Neuronal stem cell (in vitro differentiated cells): ENCODE results near the gene DGKG.

Experiments used
- DNase-seq: peaks from one replicate; pipeline ENCODE4 v3.0.0-alpha.2; 2013; ENCODE audit warnings: low spot score
- H2AFZ ChIP-seq: one replicate; pipeline ENCODE4 v1.6.1; 2013; ENCODE audit warnings: mild to moderate bottlenecking, low read length, inconsistent platforms
- H2AK5ac ChIP-seq: 2 replicates; pipeline ENCODE4 v1.6.1; 2013; ENCODE audit warnings: low read depth, mild to moderate bottlenecking, inconsistent platforms, low read length, moderate library complexity, mixed read lengths
- H2BK120ac ChIP-seq: 2 replicates; pipeline ENCODE4 v1.6.1; 2013; ENCODE audit warnings: low read depth, mild to moderate bottlenecking, inconsistent platforms, low read length, moderate library complexity, mixed read lengths
- H2BK12ac ChIP-seq: one replicate; pipeline ENCODE4 v1.6.1; 2013; ENCODE audit warnings: low read length, inconsistent platforms
- H2BK15ac ChIP-seq: 2 replicates; pipeline ENCODE4 v1.6.1; 2013; ENCODE audit warnings: mild to moderate bottlenecking, low read length, inconsistent platforms, mixed read lengths
- H2BK5ac ChIP-seq: one replicate; pipeline ENCODE4 v1.6.1; 2013; ENCODE audit warnings: inconsistent platforms, mild to moderate bottlenecking, low read length, moderate library complexity
- H3K14ac ChIP-seq: one replicate; pipeline ENCODE4 v1.6.1; 2013; ENCODE audit warnings: low read length, inconsistent platforms
- H3K18ac ChIP-seq: 2 replicates; pipeline ENCODE4 v1.6.1; 2013; ENCODE audit warnings: low read length, inconsistent platforms
- H3K23ac ChIP-seq: 2 replicates; pipeline ENCODE4 v1.6.1; 2013; ENCODE audit warnings: low read depth, mild to moderate bottlenecking, mixed read lengths, low read length, inconsistent platforms; ENCODE audit not compliant: poor library complexity
- H3K27ac ChIP-seq: replicated peaks from 3 replicates; pipeline ENCODE4 v1.5.1; 2013; ENCODE audit warnings: low read length, inconsistent platforms
- H3K27me3 ChIP-seq, 3 experiments: 2 replicates each; pipeline ENCODE4 v1.6.1; 2013; ENCODE audit warnings: low read length in 3 of 3, mild to moderate bottlenecking in 2 of 3, inconsistent platforms in 1 of 3, low read depth in 1 of 3, mixed read lengths in 1 of 3, moderate library complexity in 1 of 3; ENCODE audit not compliant: control insufficient read depth in 3 of 3, insufficient read depth in 3 of 3
- H3K36me3 ChIP-seq, 2 donors: replicated peaks in 1 of 2; 2 replicates each; pipeline ENCODE4 v1.6.1; 2013; ENCODE audit warnings: low read length in 2 of 2; ENCODE audit not compliant: control insufficient read depth in 2 of 2, insufficient read depth in 2 of 2
- H3K4ac ChIP-seq: 2 replicates; pipeline ENCODE4 v1.6.1; 2013; ENCODE audit warnings: inconsistent platforms, mild to moderate bottlenecking, low read length, moderate library complexity
- H3K4me1 ChIP-seq, 2 donors: 1 replicate in 1 of 2; 2 replicates in 1 of 2; pipeline ENCODE4 v1.6.1; 2013; ENCODE audit warnings: low read length in 2 of 2, low read depth in 1 of 2; ENCODE audit not compliant: control insufficient read depth in 2 of 2, insufficient read depth in 1 of 2
- H3K4me2 ChIP-seq: one replicate; pipeline ENCODE4 v1.6.1; 2013; ENCODE audit warnings: mild to moderate bottlenecking, low read length, inconsistent platforms; ENCODE audit not compliant: insufficient read depth, poor library complexity, severe bottlenecking
- H3K4me3 ChIP-seq, 2 donors: 2 replicates each; pipeline ENCODE4 v1.5.1; 2013; ENCODE audit warnings: low read length in 2 of 2, mild to moderate bottlenecking in 2 of 2, inconsistent platforms in 1 of 2, moderate library complexity in 1 of 2
- H3K79me1 ChIP-seq: one replicate; pipeline ENCODE4 v1.6.1; 2013; ENCODE audit warnings: low read depth, mild to moderate bottlenecking, inconsistent platforms, low read length, moderate library complexity
- H3K9ac ChIP-seq: one replicate; pipeline ENCODE4 v1.6.1; 2013; ENCODE audit warnings: mild to moderate bottlenecking, low read depth, low read length, inconsistent platforms; ENCODE audit not compliant: poor library complexity
- H3K9me3 ChIP-seq, 2 donors: replicated peaks in 1 of 2; 2 replicates each; pipeline versions ENCODE3 to v1.6.1; 2013; ENCODE audit warnings: low read length in 2 of 2, mild to moderate bottlenecking in 2 of 2, inconsistent platforms in 1 of 2, low read depth in 1 of 2, mixed read lengths in 1 of 2, moderate library complexity in 1 of 2; ENCODE audit not compliant: control insufficient read depth in 2 of 2, insufficient read depth in 1 of 2
- H4K8ac ChIP-seq: one replicate; pipeline ENCODE4 v1.6.1; 2013; ENCODE audit warnings: low read depth, mild to moderate bottlenecking, inconsistent platforms, low read length, moderate library complexity
- H4K91ac ChIP-seq: one replicate; pipeline ENCODE4 v1.6.1; 2013; ENCODE audit warnings: low read length, low read depth, mild to moderate bottlenecking, inconsistent platforms; ENCODE audit not compliant: poor library complexity
- WGBS, 2 donors: extraction: QIAGEN DNeasy Blood & Tissue Kit; methylation state at CpG; one replicate each; pipeline ENCODE4 v1.1.7; 2013; ENCODE audit warnings: missing lambda C conversion rate in 2 of 2, mixed read lengths in 1 of 2; ENCODE audit not compliant: insufficient read length in 2 of 2, insufficient replicate concordance in 1 of 2; ENCODE audit errors: extremely low coverage in 2 of 2; 5-methylcytosine and 5-hydroxymethylcytosine counted together

DGKG gene

DNA sequence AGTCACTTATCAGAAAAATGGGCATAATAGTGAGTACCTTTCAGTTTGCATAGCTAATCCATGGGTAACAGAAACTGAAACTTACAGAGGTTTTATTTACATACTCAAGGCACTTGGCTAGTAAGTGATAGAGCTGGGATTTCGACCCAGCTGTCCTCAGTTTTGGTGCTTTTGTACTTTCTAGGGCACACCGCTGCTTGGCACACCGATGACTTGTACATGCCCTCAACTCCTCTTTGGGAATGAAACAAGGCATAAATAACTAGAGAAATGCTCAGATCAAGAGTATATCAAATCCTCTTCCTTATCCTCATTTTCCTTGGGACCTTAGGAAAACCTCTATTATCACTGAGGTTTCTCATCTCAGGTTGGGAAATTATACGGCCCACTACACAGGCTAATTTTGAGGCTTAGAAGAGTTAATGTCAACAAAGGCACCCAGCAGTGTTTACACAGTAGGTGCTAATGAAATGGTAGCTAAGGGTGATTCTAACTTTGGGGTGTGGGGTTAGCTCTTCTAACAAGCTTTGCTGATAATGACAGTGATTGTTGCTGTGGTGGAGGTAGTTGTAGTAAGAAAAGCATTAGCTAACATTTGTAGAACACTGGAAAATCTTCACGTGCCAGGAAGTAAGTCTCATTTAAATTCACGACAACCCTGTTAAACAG, 20.3 kb upstream of the DGKG start:
- Histone ChIP-seq H3K27me3 (peaks cover 0 to 4% (median 0%) of the 10 kb centered on the region in 3 experiments), H3K4me2 (no peak overlapping the region), H2BK5ac (no peak overlapping the region), H3K9me3 (no peaks in the 10 kb centered on the region), H3K79me1 (no peaks in the 10 kb centered on the region), H3K27ac (no peak overlapping the region), H2BK120ac (no peak overlapping the region), H2AFZ (no peak overlapping the region), H2BK15ac (no peak overlapping the region), H3K23ac (no peak overlapping the region), H2BK12ac (no peak overlapping the region), H4K8ac (no peak overlapping the region), H3K9ac (no peak overlapping the region), H2AK5ac (no peak overlapping the region), H3K36me3 (no peaks in the 10 kb centered on the region), H3K18ac (no peak overlapping the region), H3K4me3 (no peak overlapping the region), H4K91ac (no peak overlapping the region), H3K4me1 (peaks cover 0 to 6% of the 10 kb centered on the region in 2 donors), H3K14ac (no peak overlapping the region), H3K4ac (no peak overlapping the region)
- no CpG with 5 or more reads among the region's 6 CpGs for WGBS, 2 donors
- DNase-seq = no peak

DNA sequence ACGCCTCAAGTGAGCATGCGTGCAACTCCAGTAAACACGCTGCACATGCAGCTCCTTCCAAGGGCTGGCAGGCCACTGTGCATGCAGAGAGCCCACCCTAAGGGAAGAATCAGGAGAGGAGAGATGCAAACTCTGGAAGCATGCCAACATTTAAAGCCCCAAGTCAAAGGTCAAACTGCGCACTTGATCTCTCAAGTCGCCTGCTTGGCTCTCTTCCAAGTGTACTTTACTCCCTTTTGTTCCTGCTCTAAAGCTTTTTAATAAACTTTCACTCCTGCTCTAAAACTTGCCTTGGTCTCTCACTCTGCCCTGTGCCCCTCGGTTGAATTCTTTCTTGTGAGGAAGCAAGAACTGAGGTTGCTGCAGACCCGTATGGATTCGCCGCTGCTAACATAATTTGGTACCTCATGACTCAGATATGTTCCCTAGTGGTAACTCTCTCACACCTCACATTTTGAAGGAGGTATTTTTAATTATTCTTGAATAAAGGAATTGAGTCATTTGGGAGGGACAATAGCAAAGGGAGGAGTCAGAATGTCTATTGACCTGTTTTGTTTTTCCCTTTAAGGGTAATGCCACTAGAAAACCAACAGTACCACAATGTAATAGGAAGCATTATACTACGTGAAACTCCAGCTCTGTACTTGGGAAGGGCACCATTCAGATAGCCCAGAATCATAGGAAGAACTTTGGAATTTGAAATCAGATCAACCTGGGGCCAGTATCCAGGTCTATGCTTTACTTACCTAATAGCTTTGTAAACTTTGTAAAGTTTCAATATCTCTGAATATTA, 19.6 kb upstream of the DGKG start:
- Histone ChIP-seq H4K91ac (no peak overlapping the region), H3K27me3 (peaks cover 0 to 7% (median 0%) of the 10 kb centered on the region in 3 experiments), H2AK5ac (no peak overlapping the region), H2BK5ac (no peak overlapping the region), H3K9me3 (no peaks in the 10 kb centered on the region), H3K23ac (no peak overlapping the region), H3K14ac (no peak overlapping the region), H3K27ac (no peak overlapping the region), H4K8ac (no peak overlapping the region), H3K9ac (no peak overlapping the region), H3K36me3 (no peaks in the 10 kb centered on the region), H2BK12ac (no peak overlapping the region), H3K4me2 (no peak overlapping the region), H2AFZ (no peak overlapping the region), H3K18ac (no peak overlapping the region), H2BK120ac (no peak overlapping the region), H2BK15ac (no peak overlapping the region), H3K4me1 (peaks cover 0 to 6% of the 10 kb centered on the region in 2 donors), H3K4me3 (no peak overlapping the region), H3K4ac (no peak overlapping the region), H3K79me1 (no peaks in the 10 kb centered on the region)
- DNase-seq = no peak
- WGBS, 2 donors = no CpG with 5 or more reads among the region's 10 CpGs

DNA sequence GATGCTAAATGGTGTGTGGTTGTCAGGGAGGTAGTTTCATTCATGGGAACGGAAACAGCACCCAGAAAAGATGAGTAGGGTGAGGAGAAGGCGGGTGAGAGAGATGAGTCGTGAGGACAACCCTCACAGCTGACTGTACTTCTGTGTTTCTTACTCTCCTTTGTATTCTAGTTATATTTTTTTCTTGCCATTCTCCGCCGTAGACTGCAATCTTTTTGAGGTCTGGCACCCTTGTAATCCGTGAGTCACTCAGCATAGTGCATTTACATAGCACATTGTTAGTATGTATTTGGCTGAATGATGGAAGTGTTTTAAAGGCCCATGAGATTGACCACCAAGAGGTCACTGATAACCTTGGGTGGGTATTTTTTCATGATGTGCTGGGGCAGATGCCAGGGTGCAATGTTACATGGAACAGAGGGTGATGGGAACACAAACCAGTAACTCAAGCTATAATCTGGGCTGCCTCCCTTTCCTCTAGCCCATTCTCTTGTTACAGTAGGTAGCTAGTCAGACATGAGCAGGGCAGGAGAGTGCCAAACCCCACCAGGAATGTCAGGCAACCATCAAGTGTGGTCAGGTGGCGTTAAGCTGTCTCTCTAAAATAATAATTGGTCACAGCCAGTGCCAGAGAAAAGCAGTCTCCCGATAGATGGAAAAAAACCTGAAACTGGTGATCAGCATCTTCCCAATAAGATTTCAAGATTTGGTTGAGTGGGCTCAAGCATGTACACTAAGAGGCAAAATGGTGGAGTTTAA, 18.8 kb upstream of the DGKG start:
- H2AFZ ChIP-seq = no peak overlapping the region
- H3K4me3 ChIP-seq = no peak overlapping the region
- H3K36me3 ChIP-seq = no peaks in the 10 kb centered on the region
- H2BK15ac ChIP-seq = no peak overlapping the region
- no peak overlapping the region for H2AK5ac ChIP-seq
- no peak overlapping the region for H3K27ac ChIP-seq
- no peak overlapping the region for H3K23ac ChIP-seq
- H3K79me1 ChIP-seq = no peaks in the 10 kb centered on the region
- H4K8ac ChIP-seq = no peak overlapping the region
- no peak overlapping the region for H3K4me2 ChIP-seq
- no peak overlapping the region for H2BK12ac ChIP-seq
- no peak overlapping the region for H4K91ac ChIP-seq
- WGBS, 2 donors = no CpG with 5 or more reads among the region's 8 CpGs
- no peak overlapping the region for H3K14ac ChIP-seq
- peaks cover 0 to 8% of the 10 kb centered on the region in 2 donors for H3K4me1 ChIP-seq
- no peak overlapping the region for H3K9ac ChIP-seq
- no peak for DNase-seq
- H2BK120ac ChIP-seq = no peak overlapping the region
- no peak overlapping the region for H3K4ac ChIP-seq
- H3K18ac ChIP-seq = no peak overlapping the region
- no peaks in the 10 kb centered on the region for H3K9me3 ChIP-seq
- peaks cover 0 to 13% (median 0%) of the 10 kb centered on the region in 3 experiments for H3K27me3 ChIP-seq
- H2BK5ac ChIP-seq = no peak overlapping the region

DNA sequence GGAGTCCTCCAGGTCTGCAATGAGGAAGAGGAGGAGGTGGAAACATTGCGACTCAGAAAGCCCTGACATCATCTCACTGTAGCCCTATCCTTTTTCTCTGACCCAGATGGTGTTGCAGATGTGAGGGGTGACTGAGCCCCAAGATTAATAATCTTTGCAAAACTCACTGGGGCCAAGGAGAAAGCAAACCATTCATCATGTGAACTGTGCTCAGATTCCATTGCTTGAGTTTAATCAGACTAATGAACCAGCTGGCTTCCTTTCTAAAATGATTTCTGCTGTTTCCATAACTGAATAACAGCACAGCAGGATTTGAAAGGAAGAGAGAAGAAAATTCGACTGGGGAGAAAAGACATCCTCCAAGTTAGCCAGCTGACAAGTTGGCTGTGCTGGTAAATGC, 13.4 kb upstream of the DGKG start:
- no peak for DNase-seq
- H3K27me3 ChIP-seq = peaks cover 0 to 23% (median 0%) of the 10 kb centered on the region in 3 experiments
- H3K4me2 ChIP-seq = no peak overlapping the region
- H3K9ac ChIP-seq = no peak overlapping the region
- no peak overlapping the region for H3K27ac ChIP-seq
- H3K4ac ChIP-seq = no peak overlapping the region
- no CpG with 5 or more reads among the region's 2 CpGs for WGBS, 2 donors
- H3K36me3 ChIP-seq = no peaks in the 10 kb centered on the region
- H2BK15ac ChIP-seq = no peak overlapping the region
- H3K4me1 ChIP-seq = peaks cover 0 to 2% of the 10 kb centered on the region in 2 donors
- no peak overlapping the region for H2AK5ac ChIP-seq
- no peak overlapping the region for H3K4me3 ChIP-seq
- H3K14ac ChIP-seq = no peak overlapping the region
- H4K91ac ChIP-seq = no peak overlapping the region
- no peaks in the 10 kb centered on the region for H3K79me1 ChIP-seq
- no peak overlapping the region for H3K23ac ChIP-seq
- no peak overlapping the region for H2BK12ac ChIP-seq
- no peak overlapping the region for H2AFZ ChIP-seq
- H3K9me3 ChIP-seq = no peaks in the 10 kb centered on the region
- no peak overlapping the region for H2BK5ac ChIP-seq
- H2BK120ac ChIP-seq = no peak overlapping the region
- H4K8ac ChIP-seq = no peak overlapping the region
- H3K18ac ChIP-seq = no peak overlapping the region
